Neural cell (in vitro differentiated cells): ENCODE data around the gene PRKCQ.

Experiments used
- CTCF ChIP-seq: fragments of 450-650 bp; IDR thresholded peaks from 2 replicates; pipeline ENCODE4 v1.5.1; 2014; ENCODE audit warnings: antibody characterized with exemption, mild to moderate bottlenecking, moderate library complexity; ENCODE audit not compliant: poor library complexity, severe bottlenecking
- EP300 ChIP-seq: fragments of 450-650 bp; conservative IDR thresholded peaks from 2 replicates; pipeline ENCODE4 v1.6.1; 2014; ENCODE audit warnings: antibody characterized with exemption, mild to moderate bottlenecking, moderate library complexity; ENCODE audit not compliant: poor library complexity, severe bottlenecking
- EZH2 ChIP-seq: fragments of 200-600, 300-800 bp; shearing (Covaris generic), sonication (generic); IDR thresholded peaks from 2 replicates; pipeline ENCODE4 v1.6.1; 2014; ENCODE audit warnings: antibody characterized with exemption, low read length, borderline replicate concordance, mild to moderate bottlenecking; ENCODE audit not compliant: insufficient read depth, poor library complexity, severe bottlenecking
- MXI1 ChIP-seq: fragments of 450-650 bp; conservative IDR thresholded peaks from 2 replicates; pipeline ENCODE4 v1.6.1; 2014; ENCODE audit warnings: antibody characterized with exemption, mild to moderate bottlenecking; ENCODE audit not compliant: poor library complexity, severe bottlenecking
- REST ChIP-seq: IDR thresholded peaks from 2 replicates; pipeline ENCODE4 v1.6.1; 2012; ENCODE audit warnings: borderline replicate concordance
- TAF1 ChIP-seq: IDR thresholded peaks from 2 replicates; pipeline ENCODE4 v1.6.1; 2012; ENCODE audit warnings: low read depth

GRCh38 chr10:6469661-6470060 is 110.4 kb downstream of the PRKCQ start:
- TF ChIP-seq REST (no peak), EZH2 (no peak), CTCF (no peak), MXI1 (no peak), TAF1 (no peak), EP300 (no peak)
